Stimulated activated CD8-positive, alpha-beta memory T cell treated with anti-CD3 and anti-CD28 coated beads, Interleukin-4, amount 100 ng/mL, for 1 hour (primary cell): ENCODE measurements around the gene CTSA.

Experiments used
- DNase-seq, 2 donors: peaks; one replicate each; pipeline ENCODE4 v3.0.0-alpha.2; 2020; ENCODE audit warnings: low read depth in 2 of 2, low spot score in 1 of 2

Gene CTSA

DNA sequence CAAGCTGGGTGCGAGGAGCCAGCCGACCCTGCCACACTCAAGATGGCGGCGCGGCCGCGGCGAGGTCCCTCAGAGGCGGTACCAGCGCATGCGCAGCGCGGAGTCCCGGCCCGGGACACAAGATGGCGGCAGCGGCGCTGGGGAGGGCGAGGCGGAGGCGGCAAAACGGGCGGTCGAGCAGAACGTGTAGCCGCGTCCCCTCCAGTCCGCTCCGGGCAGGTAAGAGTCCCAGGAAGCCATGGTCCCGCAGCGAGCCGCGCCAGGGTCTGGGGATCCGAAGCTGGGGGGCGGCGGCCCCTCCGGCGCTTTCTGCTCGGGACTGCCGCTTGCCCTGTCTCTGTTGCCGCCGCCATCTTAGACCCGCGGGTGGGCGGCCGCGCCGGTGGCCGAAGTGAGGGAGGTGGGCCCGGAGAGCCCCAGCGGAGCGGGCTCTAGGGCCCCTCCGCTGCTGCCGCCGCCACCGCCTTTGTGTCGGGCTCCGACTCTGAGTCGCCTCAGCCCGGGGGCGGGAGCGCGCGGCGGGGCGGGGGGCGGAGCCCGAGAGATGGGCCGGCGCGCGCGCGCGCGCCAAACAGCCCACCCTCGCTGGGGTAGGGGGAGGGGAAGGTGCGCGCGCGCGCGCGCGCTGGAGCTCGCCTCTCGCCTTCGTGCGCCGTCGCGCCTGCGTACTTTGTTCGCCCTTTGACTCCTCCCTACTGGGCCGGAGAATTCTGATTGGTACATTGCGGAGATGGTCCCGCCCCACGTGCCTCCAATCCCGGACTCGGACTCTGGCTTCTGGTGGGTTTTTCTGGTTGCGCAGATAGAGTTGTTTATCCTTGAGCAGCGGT lies 43.7 kb downstream of the CTSA start, which contains the start of gene PCIF1:
PCIF1 (plus strand) TSS at position 98 of the 830 bp plus-strand sequence. CDS start 4,317 bp downstream, outside the sequence.
- DNase-seq = peak; percentile 96 to 98

DNA sequence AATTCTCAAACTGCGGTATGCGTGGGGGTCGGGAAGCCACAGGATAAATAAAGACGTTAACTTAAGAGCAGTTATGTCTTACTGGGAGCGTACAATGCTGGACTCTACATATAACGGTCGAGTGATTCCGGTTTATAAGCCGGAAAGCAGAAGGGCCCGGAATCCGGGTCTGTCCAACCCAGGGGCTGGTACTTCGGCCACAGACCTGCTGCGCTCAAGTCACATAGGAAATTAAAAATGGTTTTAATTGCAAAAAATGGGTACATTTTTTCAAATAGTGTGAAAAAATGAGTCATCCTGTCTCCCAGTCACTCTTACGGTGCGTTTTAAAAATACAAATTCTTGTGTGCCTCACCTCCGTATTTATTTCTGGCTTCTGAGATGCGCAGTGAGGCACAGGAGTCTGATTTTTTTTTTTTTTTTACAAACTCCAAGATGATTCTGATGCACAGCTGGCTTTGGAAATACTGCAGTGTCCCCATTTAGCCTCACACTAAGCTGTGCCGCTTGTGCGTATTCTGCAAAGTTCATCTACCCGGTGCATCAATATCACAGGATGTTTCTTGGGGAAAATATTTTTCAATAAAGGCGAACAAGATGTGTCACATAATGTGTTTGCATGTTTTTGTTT lies 44.4 kb downstream of the CTSA start:
- no peak for DNase-seq

DNA sequence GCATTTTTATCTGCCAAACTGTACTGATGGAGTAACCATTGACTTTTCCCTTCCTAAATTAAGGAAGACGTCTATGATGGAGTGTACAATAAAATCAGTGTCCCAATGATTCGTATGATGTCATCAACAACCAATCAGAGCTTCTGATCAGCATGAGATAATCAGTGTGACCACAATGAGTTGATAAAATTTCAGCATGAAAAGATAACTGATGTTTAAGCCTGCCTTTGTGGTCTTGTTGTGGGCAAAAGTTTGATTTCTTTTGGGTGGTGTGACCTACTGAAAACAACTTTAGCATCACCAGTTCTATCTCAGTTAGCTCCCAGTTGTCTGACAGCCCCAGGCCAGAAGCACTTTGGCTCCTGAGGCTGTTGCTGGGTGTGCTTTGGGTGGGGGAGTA lies 46.6 kb downstream of the CTSA start:
- no peak for DNase-seq

GRCh38 chr20:45938727-45939438 lies 47.7 kb downstream of the CTSA start:
- DNase-seq = no peak

GRCh38 chr20:45940053-45940452 lies 48.9 kb downstream of the CTSA start:
- no peak for DNase-seq

DNA sequence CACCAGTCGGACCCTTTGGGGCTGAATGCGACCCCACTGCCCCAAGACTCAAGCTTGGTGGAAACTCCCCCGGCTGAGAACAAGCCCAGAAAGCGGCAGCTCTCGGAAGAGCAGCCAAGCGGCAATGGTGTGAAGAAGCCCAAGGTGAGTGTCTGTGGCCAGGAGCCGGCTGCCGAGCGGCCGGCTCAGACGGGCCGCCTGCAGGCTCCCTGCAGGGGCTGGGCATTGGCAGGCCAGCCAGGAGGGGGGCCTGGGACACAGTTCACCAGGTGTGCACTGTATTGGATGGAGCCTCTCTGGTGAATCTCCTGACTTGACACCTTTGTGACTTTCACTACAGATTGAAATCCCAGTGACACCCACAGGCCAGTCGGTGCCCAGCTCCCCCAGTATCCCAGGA lies 49.3 kb downstream of the CTSA start:
- no peak for DNase-seq

- no peak for DNase-seq
Observed at GRCh38 chr20:45943613-45944012, 52.5 kb downstream of the CTSA start.

DNA sequence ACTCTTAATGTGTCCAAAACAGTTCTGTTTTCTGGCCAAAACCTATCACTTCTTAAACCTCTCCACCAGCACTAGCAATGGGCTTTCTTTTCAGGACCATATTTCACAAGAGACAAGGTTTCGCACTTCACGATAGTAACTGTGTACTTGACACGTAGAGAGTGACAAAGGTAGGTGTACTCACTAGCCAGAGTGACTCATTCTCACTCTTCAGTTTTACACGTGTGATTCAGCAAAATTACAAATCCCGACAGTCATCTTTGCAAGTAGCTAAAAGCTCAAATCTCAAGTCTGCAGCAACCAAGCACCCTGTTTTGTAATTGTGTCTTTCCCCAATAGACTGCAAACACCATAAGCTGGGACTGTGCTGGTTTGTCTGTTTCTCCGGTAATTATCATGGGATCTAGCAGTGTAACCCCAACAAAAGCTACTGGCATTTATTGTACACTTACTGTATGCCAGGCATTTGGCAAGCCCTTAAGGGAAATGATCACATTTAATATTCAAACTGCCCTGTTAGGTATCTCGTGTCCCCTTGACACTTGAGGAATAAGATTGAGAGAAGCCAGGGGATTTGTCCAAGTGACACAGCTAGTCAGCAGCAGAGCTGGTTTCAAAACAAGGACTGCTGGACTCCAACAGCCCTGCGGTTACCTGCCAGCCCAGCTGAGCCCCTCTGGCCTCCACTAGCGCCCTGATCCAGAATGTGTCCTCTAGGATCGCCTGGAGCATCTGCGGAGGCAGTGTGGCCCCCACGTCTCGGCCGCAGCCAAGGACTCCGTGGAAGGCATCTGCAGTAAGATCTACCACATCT lies 53.2 kb downstream of the CTSA start:
- DNase-seq = no peak

DNA sequence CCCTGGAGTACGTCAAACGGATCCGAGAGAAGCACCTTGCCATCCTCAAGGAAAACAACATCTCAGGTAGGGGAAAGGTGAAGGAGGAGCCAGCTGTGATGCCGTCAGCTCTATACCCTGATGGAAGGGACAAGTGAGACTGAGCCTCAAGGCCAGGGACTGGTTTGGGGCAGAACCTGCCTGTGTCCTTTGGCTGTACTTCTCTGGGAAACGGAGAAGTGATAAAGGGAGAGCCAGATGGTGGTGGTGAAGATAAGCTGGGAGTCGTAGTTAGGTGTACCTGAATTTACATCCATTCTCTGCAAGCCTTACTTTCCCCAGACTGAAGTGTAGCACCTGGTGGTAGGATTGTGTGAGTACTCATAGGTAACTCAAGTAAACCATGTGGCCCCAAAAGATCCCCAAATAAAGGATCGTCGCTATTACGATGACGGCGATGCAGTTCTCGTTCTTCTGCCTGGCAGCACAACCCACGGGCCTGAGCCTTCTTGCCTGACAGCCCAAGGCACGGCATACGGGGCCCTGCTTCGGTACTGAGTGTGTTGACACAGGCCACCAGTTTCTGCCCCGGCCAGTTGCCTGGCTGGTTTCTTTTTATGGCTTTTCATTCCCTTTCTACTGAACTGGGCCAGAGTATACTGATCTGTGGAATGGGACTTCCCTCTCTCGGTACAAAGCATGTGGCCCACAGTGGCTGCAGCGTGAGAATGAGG lies 54.0 kb downstream of the CTSA start:
- DNase-seq = no peak

DNA sequence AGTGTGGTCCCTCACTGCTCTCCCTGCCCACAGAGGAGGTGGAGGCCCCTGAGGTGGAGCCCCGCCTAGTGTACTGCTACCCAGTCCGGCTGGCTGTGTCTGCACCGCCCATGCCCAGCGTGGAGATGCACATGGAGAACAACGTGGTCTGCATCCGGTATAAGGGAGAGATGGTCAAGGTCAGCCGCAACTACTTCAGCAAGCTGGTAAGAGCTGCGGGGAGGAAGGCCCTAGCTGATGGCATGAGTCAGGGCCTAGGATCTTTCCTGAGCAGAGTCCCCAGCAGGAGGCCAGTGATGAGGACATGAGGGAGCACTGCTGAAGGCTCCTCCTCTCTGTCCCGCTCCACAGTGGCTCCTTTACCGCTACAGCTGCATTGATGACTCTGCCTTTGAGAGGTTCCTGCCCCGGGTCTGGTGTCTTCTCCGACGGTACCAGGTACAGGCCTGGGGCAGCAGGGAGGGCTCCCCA lies 54.6 kb downstream of the CTSA start:
- no peak for DNase-seq

DNA sequence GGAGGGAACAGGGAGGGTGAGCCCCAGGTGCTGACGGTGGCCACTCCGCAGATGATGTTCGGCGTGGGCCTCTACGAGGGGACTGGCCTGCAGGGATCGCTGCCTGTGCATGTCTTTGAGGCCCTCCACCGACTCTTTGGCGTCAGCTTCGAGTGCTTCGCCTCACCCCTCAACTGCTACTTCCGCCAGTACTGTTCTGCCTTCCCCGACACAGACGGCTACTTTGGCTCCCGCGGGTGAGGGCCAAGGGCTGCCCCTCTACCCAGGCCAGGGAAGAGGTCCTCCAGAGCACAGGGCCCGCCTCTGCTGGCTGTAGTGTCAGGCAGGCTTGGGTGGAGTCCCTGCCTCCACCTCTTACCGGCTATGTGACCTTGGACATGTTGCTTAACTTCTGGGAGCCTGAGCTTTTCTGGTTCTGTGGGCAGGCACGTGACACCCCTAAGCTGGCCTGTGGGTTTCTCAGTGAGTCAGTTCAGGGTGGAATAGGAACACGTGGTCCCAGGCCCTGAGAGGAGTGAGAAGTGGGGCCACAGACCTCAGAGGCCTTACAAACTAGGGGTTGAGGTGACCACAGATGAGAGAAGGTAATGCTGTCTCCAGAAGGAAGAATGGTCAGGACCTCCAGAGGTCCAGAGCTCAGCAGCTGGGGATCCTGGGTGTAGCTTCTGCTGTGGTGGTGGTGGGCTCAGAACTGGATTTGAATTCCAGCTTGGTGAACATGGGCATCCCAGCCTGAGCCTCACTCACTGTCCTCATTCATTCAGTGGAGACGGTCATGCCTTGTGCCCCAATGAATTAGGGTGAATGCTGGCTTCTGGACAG lies 55.2 kb downstream of the CTSA start:
- DNase-seq = peak; percentile 35 to 44

GRCh38 chr20:45947110-45947866 lies 56.2 kb downstream of the CTSA start:
- no peak for DNase-seq

DNA sequence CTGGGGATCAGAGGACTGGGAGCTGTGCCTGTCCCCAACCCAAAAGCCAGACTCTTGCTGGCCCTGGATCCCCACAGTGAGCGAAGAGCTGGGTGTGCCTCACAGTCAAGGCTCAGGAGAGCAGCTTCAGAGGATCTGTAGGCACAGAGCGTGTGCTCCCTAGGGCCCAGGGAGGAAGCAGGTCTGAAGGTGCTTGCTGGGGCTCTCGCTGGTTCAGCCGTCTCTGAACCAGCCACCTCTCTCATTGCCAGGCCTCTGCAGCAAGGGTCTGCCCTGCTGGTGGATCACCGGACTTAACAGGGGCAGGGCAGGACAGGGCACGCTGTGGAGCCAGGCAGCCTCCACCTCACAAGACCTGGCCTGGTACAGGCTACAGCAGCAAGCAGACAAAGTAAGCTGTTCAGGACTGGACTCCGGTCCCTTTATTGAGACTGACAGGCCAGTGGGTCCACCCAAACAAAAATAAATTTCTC lies 57.2 kb downstream of the CTSA start:
- DNase-seq = no peak
